H1 (cell line): ENCODE data around the gene SPAG16. TPM values are rescaled to one million over a fixed set of nuclear protein-coding genes. Genes with fewer than 3 reads are reported as not detected.

Experiments
- CTCF ChIA-PET: fragments of 300-600 bp; sonication (Branson Sonifier 250); formaldehyde crosslinking; loops from one replicate; lab custom pipeline; 2021; ENCODE audit not compliant: partially characterized antibody; lab: Charles Lee
- POLR2A ChIA-PET: fragments of 300-600 bp; sonication (Branson Sonifier 250); formaldehyde crosslinking; loops from one replicate; lab custom pipeline; 2021; ENCODE audit warnings: inconsistent platforms; ENCODE audit not compliant: partially characterized antibody; lab: Charles Lee
- DNase-seq, 2 experiments: peaks; one replicate each; pipeline versions ENCODE4 v3.0.0 to v3.0.0-alpha.2; 2010 to 2022; ENCODE audit warnings: low spot score in 2 of 2, low read depth in 1 of 2, mixed read lengths in 1 of 2
- FAIRE-seq: peaks from 2 replicates; lab custom pipeline; 2011; peaks lifted over from hg19 to GRCh38; lab: Jason Lieb, UNC
- H2AFZ ChIP-seq: 2 replicates; pipeline ENCODE4 v1.8.1; 2012; ENCODE audit warnings: low read length, inconsistent platforms
- H2AK5ac ChIP-seq: 2 replicates; pipeline ENCODE4 v1.6.1; 2013; ENCODE audit warnings: low read depth, low read length
- H2BK120ac ChIP-seq: replicated peaks from 2 replicates; pipeline ENCODE3; 2013; ENCODE audit warnings: low read depth, low read length, inconsistent platforms
- H2BK12ac ChIP-seq: 2 replicates; pipeline ENCODE4 v1.6.1; 2013; ENCODE audit warnings: low read depth, low read length
- H2BK15ac ChIP-seq: 2 replicates; pipeline ENCODE4 v1.6.1; 2013; ENCODE audit warnings: low read length
- H2BK20ac ChIP-seq: 2 replicates; pipeline ENCODE4 v1.6.1; 2013; ENCODE audit warnings: low read length
- H2BK5ac ChIP-seq: 2 replicates; pipeline ENCODE4 v1.6.1; 2013; ENCODE audit warnings: low read depth, low read length
- H3K14ac ChIP-seq: 2 replicates; pipeline ENCODE4 v1.6.1; 2013; ENCODE audit warnings: inconsistent platforms; ENCODE audit not compliant: insufficient read length
- H3K18ac ChIP-seq: 2 replicates; pipeline ENCODE4 v1.6.1; 2013; ENCODE audit warnings: low read length; ENCODE audit errors: extremely low read depth
- H3K23ac ChIP-seq: 2 replicates; pipeline ENCODE4 v1.6.1; 2013; ENCODE audit warnings: inconsistent platforms; ENCODE audit not compliant: insufficient read length
- H3K23me2 ChIP-seq: 2 replicates; pipeline ENCODE4 v1.6.1; 2013; ENCODE audit warnings: low read depth, low read length
- H3K27ac ChIP-seq: 2 replicates; pipeline ENCODE4 v1.6.1; 2011; ENCODE audit warnings: low read depth, low read length, inconsistent platforms
- H3K27me3 ChIP-seq, 4 experiments: replicated peaks in 1 of 4; 1 replicate in 1 of 4; 2 replicates in 3 of 4; pipeline versions ENCODE4 v1.6.1 to v1.8.1; 2011 to 2013; ENCODE audit warnings: low read length in 3 of 4, mild to moderate bottlenecking in 3 of 4, inconsistent platforms in 2 of 4, mixed read lengths in 2 of 4, moderate library complexity in 1 of 4; ENCODE audit not compliant: control insufficient read depth in 3 of 4, insufficient read depth in 3 of 4; ENCODE audit errors: extremely low read depth in 1 of 4
- H3K36me3 ChIP-seq, 4 experiments: 2 replicates each; pipeline versions ENCODE4 v1.6.1 to v1.8.1; 2011 to 2013; ENCODE audit warnings: mild to moderate bottlenecking in 4 of 4, low read length in 3 of 4, moderate library complexity in 2 of 4, control low read depth in 1 of 4, inconsistent platforms in 1 of 4; ENCODE audit not compliant: insufficient read depth in 4 of 4, control insufficient read depth in 2 of 4
- H3K4ac ChIP-seq: replicated peaks from 2 replicates; pipeline ENCODE3; 2013; ENCODE audit warnings: low read length, low read depth, mixed read lengths, inconsistent platforms; ENCODE audit not compliant: insufficient read length
- H3K4me1 ChIP-seq, 4 experiments: replicated peaks in 1 of 4; 1 replicate in 1 of 4; 2 replicates in 3 of 4; pipeline versions ENCODE4 v1.6.1 to v1.8.1; 2011 to 2013; ENCODE audit warnings: low read length in 3 of 4, inconsistent platforms in 2 of 4, mixed read lengths in 1 of 4; ENCODE audit not compliant: insufficient read depth in 4 of 4, control insufficient read depth in 3 of 4
- H3K4me2 ChIP-seq, 2 experiments: 2 replicates each; pipeline versions ENCODE4 v1.6.1 to v1.8.1; 2011 to 2013; ENCODE audit warnings: low read depth in 2 of 2, low read length in 2 of 2, control low read depth in 1 of 2, inconsistent platforms in 1 of 2, mild to moderate bottlenecking in 1 of 2; ENCODE audit not compliant: insufficient read depth in 1 of 2
- H3K4me3 ChIP-seq, 4 experiments: fragments of 200-600, 300-600 bp in 1 of 4; sonication (generic), shearing (Covaris generic), sonication (Bioruptor Twin) in 1 of 4; 2 replicates each; pipeline versions ENCODE4 v1.5.1 to v1.8.1; 2011 to 2016; ENCODE audit warnings: low read length in 4 of 4, low read depth in 3 of 4, control low read depth in 2 of 4, inconsistent platforms in 2 of 4, mild to moderate bottlenecking in 2 of 4, mixed read lengths in 1 of 4, moderate library complexity in 1 of 4; ENCODE audit not compliant: insufficient read depth in 2 of 4; ENCODE audit errors: extremely low read depth in 1 of 4
- H3K56ac ChIP-seq: replicated peaks from 2 replicates; pipeline ENCODE3; 2013; ENCODE audit warnings: low read depth, mild to moderate bottlenecking, mixed read lengths, low read length, inconsistent platforms; ENCODE audit not compliant: insufficient read length
- H3K79me1 ChIP-seq: 2 replicates; pipeline ENCODE4 v1.6.1; 2013; ENCODE audit warnings: low read depth, low read length, control low read depth
- H3K79me2 ChIP-seq, 2 experiments: 2 replicates each; pipeline versions ENCODE4 v1.6.1 to v1.8.1; 2012 to 2013; ENCODE audit warnings: low read length in 2 of 2, mild to moderate bottlenecking in 2 of 2, inconsistent platforms in 1 of 2; ENCODE audit not compliant: insufficient read depth in 2 of 2, control insufficient read depth in 1 of 2
- H3K9ac ChIP-seq, 4 experiments: replicated peaks in 1 of 4; 1 replicate in 1 of 4; 2 replicates in 3 of 4; pipeline versions ENCODE4 v1.6.1 to v1.8.1; 2011 to 2013; ENCODE audit warnings: low read depth in 3 of 4, low read length in 3 of 4, control low read depth in 2 of 4, mild to moderate bottlenecking in 2 of 4, moderate library complexity in 2 of 4, inconsistent platforms in 1 of 4; ENCODE audit errors: extremely low read depth in 1 of 4
- H3K9me3 ChIP-seq, 2 experiments: 2 replicates each; pipeline versions ENCODE4 v1.6.1 to v1.8.1; 2012 to 2013; ENCODE audit warnings: mild to moderate bottlenecking in 2 of 2, moderate library complexity in 2 of 2, control low read depth in 1 of 2, inconsistent platforms in 1 of 2, low read depth in 1 of 2, low read length in 1 of 2, mixed read lengths in 1 of 2; ENCODE audit not compliant: insufficient read depth in 2 of 2
- H4K20me1 ChIP-seq, 2 experiments: replicated peaks in 1 of 2; 2 replicates each; pipeline versions ENCODE3 to v1.8.1; 2011 to 2013; ENCODE audit warnings: inconsistent platforms in 2 of 2, low read length in 2 of 2, mild to moderate bottlenecking in 1 of 2; ENCODE audit not compliant: insufficient read depth in 2 of 2, control insufficient read depth in 1 of 2
- H4K5ac ChIP-seq: 2 replicates; pipeline ENCODE4 v1.6.1; 2013; ENCODE audit warnings: low read length, low read depth, mixed read lengths, inconsistent platforms; ENCODE audit not compliant: insufficient read length
- H4K8ac ChIP-seq: 2 replicates; pipeline ENCODE4 v1.8.0; 2013; ENCODE audit warnings: mild to moderate bottlenecking, moderate library complexity, low read length, inconsistent platforms; ENCODE audit not compliant: insufficient read depth; ENCODE audit errors: extremely low read depth
- H4K91ac ChIP-seq: replicated peaks from 2 replicates; pipeline ENCODE3; 2013; ENCODE audit warnings: low read length, mixed read lengths, inconsistent platforms; ENCODE audit not compliant: insufficient read length
- HDAC6 ChIP-seq: IDR thresholded peaks from one replicate; pipeline ENCODE4 v1.7.1; 2012; ENCODE audit warnings: low read depth, mild to moderate bottlenecking, inconsistent platforms, low read length, moderate library complexity
- JUND ChIP-seq: IDR thresholded peaks from 2 replicates; pipeline ENCODE4 v1.6.1; 2011; ENCODE audit warnings: mild to moderate bottlenecking, improper control_type of control experiment, low read length
- RAD21 ChIP-seq, 2 experiments: IDR thresholded peaks in 1 of 2; conservative IDR thresholded peaks in 1 of 2; 2 replicates each; pipeline ENCODE4 v1.6.1; 2011; ENCODE audit warnings: low read depth in 2 of 2, low read length in 2 of 2, improper control_type of control experiment in 1 of 2, inconsistent platforms in 1 of 2, mild to moderate bottlenecking in 1 of 2, moderate library complexity in 1 of 2
- RBBP5 ChIP-seq: IDR thresholded peaks from 2 replicates; pipeline ENCODE4 v1.7.1; 2012; ENCODE audit warnings: low read depth, mild to moderate bottlenecking, inconsistent platforms, low read length, moderate library complexity, borderline replicate concordance
- TCF12 ChIP-seq: IDR thresholded peaks from 2 replicates; pipeline ENCODE4 v1.6.1; 2011; ENCODE audit warnings: low read depth, mild to moderate bottlenecking, low read length
- TEAD4 ChIP-seq: IDR thresholded peaks from 2 replicates; pipeline ENCODE4 v1.6.1; 2012; ENCODE audit warnings: low read depth, low read length, inconsistent platforms, mixed read lengths
- WGBS, 2 experiments: shearing (Covaris generic) in 1 of 2; methylation state at CpG; one replicate each; pipeline versions ENCODE4 v1.1.6 to v1.1.7; 2013 to 2015; ENCODE audit warnings: low lambda C conversion rate in 2 of 2, mixed read lengths in 2 of 2, inconsistent platforms in 1 of 2, low coverage in 1 of 2, missing lambda C conversion rate in 1 of 2; ENCODE audit not compliant: insufficient replicate concordance in 2 of 2, insufficient coverage in 1 of 2, insufficient read length in 1 of 2; ENCODE audit errors: extremely low coverage in 1 of 2, missing lambda C conversion rate in 1 of 2; 5-methylcytosine and 5-hydroxymethylcytosine counted together
- polyA plus RNA-seq, 7 experiments: library from polyadenylated mRNA; depleted of rRNA in 3 of 7; stranded (reverse) in 5 of 7; unstranded in 2 of 7; fragments of >200 nt in 5 of 7; fragments of 200-250 nt in 2 of 7; gene quantifications; 1 replicate in 5 of 7; 2 replicates in 1 of 7; 4 replicates in 1 of 7; pipeline versions ENCODE4 v1.2.1 to v1.2.3, GENCODE V29; 2011 to 2013; ENCODE audit warnings: missing spikeins in 2 of 7, mixed read lengths in 2 of 7
- total RNA-seq: library from RNA; stranded (reverse); fragmentation: NEBNext Ultra II Directional; extraction: Animal tissue kit (Norgen Biotek cat#: 25700); gene quantifications from 2 replicates; pipeline ENCODE4 v1.2.1, GENCODE V29; 2021

The SPAG16 gene
- total and polyA plus RNA-seq, 2 of the 8 experiments (the other 6 are each of a cell fraction or from before 2014, with no cell fraction given), result 6.0 to 14.9 TPM

GRCh38 chr2:214217599-214217998 is 933.3 kb downstream of the SPAG16 start:
- FAIRE-seq, result peak; percentile 50
- Histone ChIP-seq H4K5ac (no peak overlapping the region), H3K36me3 (no peaks in the 10 kb centered on the region), H2AK5ac (no peak overlapping the region), H3K56ac (no peak overlapping the region), H3K4me3 (no peak overlapping the region), H3K4ac (no peak overlapping the region), H3K9ac (no peak overlapping the region), H3K14ac (no peak overlapping the region), H3K27ac (no peak overlapping the region), H4K91ac (no peak overlapping the region), H2BK20ac (no peak overlapping the region), H3K23ac (no peak overlapping the region), H2AFZ (no peak overlapping the region), H3K27me3 (no peaks in the 10 kb centered on the region), H2BK12ac (0 out of 2 replicates have a peak overlapping the region, but pooled peaks have one; percentile 46), H4K8ac (no peak overlapping the region), H4K20me1 (no peaks in the 10 kb centered on the region), H3K9me3 (no peaks in the 10 kb centered on the region), H3K4me1 (peaks cover 0 to 4% (median 1%) of the 10 kb centered on the region in 4 experiments; a peak in 1 of 7 replicates), H3K4me2 (no peak overlapping the region), H3K79me1 (no peaks in the 10 kb centered on the region), H3K79me2 (no peaks in the 10 kb centered on the region), H2BK15ac (no peak overlapping the region), H3K23me2 (no peaks in the 10 kb centered on the region), H2BK5ac (no peak overlapping the region), H3K18ac (no peak overlapping the region), H2BK120ac (no peak overlapping the region)
- 50% methylated on average over 1 of the region's 1 CpG; no CpG with 5 or more reads in 1 of the 2 experiments for WGBS, 2 experiments
- TF ChIP-seq TEAD4 (no peak), JUND (no peak), HDAC6 (no peak), RAD21 (IDR thresholded peaks at IDR 0.05 in 1 of 2, conservative IDR thresholded peaks at IDR 0.05 in 1 of 2; ENCODE audit: low read depth in 2 of 2, low read length in 2 of 2) (no peak), TCF12 (no peak), RBBP5 (no peak)
- CTCF ChIA-PET, result no interaction called here
- POLR2A ChIA-PET, result no interaction called here
- DNase-seq, result no peak
